ENCODE results near the gene MOBP. TPM values are rescaled to one million over a fixed set of nuclear protein-coding genes. Genes with fewer than 3 reads are reported as not detected.

Gene MOBP
- total RNA-seq, 1 experiment from 2014 or later: not detected

DNA sequence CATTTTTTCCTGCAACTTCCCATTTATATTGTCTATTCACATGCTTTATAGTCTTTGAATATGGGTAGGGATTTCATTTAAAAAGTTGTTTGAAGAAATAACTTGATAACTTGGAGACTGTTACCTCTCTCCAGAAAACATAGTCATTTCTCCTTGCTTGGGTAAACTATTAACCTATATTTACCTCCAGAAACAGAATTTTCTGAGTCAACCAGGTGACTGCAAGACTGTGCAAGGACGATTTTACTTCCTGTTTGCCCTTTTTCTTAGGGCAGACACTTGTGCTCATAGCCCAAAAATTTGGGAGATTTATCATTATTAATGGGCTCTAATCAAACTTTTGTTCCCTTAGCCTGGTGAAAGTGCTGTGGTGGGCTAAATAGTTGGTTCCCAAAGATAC is 14.3 kb upstream of the MOBP start:
- Histone ChIP-seq H3K27ac (ENCODE audit: low read depth, low read length) (no peak overlapping the region), H3K9ac (ENCODE audit: low read length) (no peak overlapping the region), H3K4me2 (ENCODE audit: low read length) (no peak overlapping the region), H3K27me3 (ENCODE audit: insufficient read depth, low read length) (no peaks in the 10 kb centered on the region), H3K36me3 (ENCODE audit: control insufficient read depth in 1 of 2, insufficient read depth in 2 of 2, low read length in 2 of 2) (no peaks in the 10 kb centered on the region), H3K4me3 (replicated peaks in 1 of 2; ENCODE audit: low read depth in 1 of 2, low read length in 2 of 2) (no peak overlapping the region), H3K79me2 (ENCODE audit: insufficient read depth, low read length) (no peaks in the 10 kb centered on the region), H3K9me2 (ENCODE audit: insufficient read depth) (no peaks in the 10 kb centered on the region), H3K4me1 (ENCODE audit: control insufficient read depth in 1 of 2, insufficient read depth in 2 of 2, low read length in 2 of 2) (no peaks in the 10 kb centered on the region), H4K20me1 (ENCODE audit: insufficient read depth) (no peaks in the 10 kb centered on the region), H3K9me3 (ENCODE audit: control insufficient read depth in 1 of 2, insufficient read depth in 1 of 2, low read depth in 1 of 2, low read length in 2 of 2) (no peaks in the 10 kb centered on the region), H2AFZ (ENCODE audit: low read depth, low read length, poor library complexity, severe bottlenecking) (no peak overlapping the region)
- TF ChIP-seq POLR2AphosphoS5 (IDR thresholded peaks at IDR 0.05; ENCODE audit: low read depth, low read length) (no peak), POLR2A (IDR thresholded peaks at IDR 0.05; ENCODE audit: borderline replicate concordance, extremely low read depth, insufficient read depth, insufficient read length) (no peak), EGR1 (IDR thresholded peaks at IDR 0.05; ENCODE audit: low read depth) (no peak), FOSL1 (IDR thresholded peaks at IDR 0.05; ENCODE audit: low read depth) (no peak), SRF (IDR thresholded peaks at IDR 0.05; ENCODE audit: low read depth) (no peak), ZBTB33 (IDR thresholded peaks at IDR 0.05; ENCODE audit: extremely low read depth, insufficient replicate concordance, low read length) (no peak), CEBPB (IDR thresholded peaks at IDR 0.05; ENCODE audit: low read depth) (no peak), JUND (IDR thresholded peaks at IDR 0.05) (no peak), TCF7L2 (IDR thresholded peaks at IDR 0.05; ENCODE audit: borderline replicate concordance, extremely low read depth, insufficient read depth, insufficient read length) (no peak), SIN3A (IDR thresholded peaks at IDR 0.05; ENCODE audit: low read depth) (no peak), EZH2 (IDR thresholded peaks at IDR 0.05) (no peak), ZFX (IDR thresholded peaks at IDR 0.05) (no peak), REST (IDR thresholded peaks at IDR 0.05; ENCODE audit: low read depth) (no peak), EZH2phosphoT487 (IDR thresholded peaks at IDR 0.05; ENCODE audit: borderline replicate concordance) (no peak), CBX3 (IDR thresholded peaks at IDR 0.05; ENCODE audit: low read depth) (no peak), ATF3 (IDR thresholded peaks at IDR 0.05) (no peak), YY1 (IDR thresholded peaks at IDR 0.05; ENCODE audit: extremely low read depth, insufficient replicate concordance, low read depth, low read length) (no peak)
- TF ChIP-seq, protein P1, sequence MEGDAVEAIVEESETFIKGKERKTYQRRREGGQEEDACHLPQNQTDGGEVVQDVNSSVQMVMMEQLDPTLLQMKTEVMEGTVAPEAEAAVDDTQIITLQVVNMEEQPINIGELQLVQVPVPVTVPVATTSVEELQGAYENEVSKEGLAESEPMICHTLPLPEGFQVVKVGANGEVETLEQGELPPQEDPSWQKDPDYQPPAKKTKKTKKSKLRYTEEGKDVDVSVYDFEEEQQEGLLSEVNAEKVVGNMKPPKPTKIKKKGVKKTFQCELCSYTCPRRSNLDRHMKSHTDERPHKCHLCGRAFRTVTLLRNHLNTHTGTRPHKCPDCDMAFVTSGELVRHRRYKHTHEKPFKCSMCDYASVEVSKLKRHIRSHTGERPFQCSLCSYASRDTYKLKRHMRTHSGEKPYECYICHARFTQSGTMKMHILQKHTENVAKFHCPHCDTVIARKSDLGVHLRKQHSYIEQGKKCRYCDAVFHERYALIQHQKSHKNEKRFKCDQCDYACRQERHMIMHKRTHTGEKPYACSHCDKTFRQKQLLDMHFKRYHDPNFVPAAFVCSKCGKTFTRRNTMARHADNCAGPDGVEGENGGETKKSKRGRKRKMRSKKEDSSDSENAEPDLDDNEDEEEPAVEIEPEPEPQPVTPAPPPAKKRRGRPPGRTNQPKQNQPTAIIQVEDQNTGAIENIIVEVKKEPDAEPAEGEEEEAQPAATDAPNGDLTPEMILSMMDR (IDR thresholded peaks at IDR 0.05 in 2 of 3, conservative IDR thresholded peaks at IDR 0.05 in 1 of 3; ENCODE audit: borderline replicate concordance in 1 of 3, insufficient read depth in 1 of 3, low read depth in 2 of 3, low read length in 2 of 3): no peak
- TF ChIP-seq, protein P2, sequence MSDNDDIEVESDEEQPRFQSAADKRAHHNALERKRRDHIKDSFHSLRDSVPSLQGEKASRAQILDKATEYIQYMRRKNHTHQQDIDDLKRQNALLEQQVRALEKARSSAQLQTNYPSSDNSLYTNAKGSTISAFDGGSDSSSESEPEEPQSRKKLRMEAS (IDR thresholded peaks at IDR 0.05): no peak
- no TSS peak for BruUV-seq (replicated peaks)
- CTCF ChIA-PET: no interaction called here
- no peak for DNase-seq (ENCODE audit: low read depth, low spot score)
- no peak for ATAC-seq
- POLR2A ChIA-PET: no interaction called here
- RAD21 ChIA-PET (ENCODE audit: low non-redundant PET in 1 of 2, low total read pairs in 2 of 2, uncharacterized antibody in 2 of 2, unreplicated experiment in 2 of 2): no interaction called here
- intact Hi-C loops (cut with micrococcal nuclease): no loop called here
